ENCODE data around the gene SET.

DNA sequence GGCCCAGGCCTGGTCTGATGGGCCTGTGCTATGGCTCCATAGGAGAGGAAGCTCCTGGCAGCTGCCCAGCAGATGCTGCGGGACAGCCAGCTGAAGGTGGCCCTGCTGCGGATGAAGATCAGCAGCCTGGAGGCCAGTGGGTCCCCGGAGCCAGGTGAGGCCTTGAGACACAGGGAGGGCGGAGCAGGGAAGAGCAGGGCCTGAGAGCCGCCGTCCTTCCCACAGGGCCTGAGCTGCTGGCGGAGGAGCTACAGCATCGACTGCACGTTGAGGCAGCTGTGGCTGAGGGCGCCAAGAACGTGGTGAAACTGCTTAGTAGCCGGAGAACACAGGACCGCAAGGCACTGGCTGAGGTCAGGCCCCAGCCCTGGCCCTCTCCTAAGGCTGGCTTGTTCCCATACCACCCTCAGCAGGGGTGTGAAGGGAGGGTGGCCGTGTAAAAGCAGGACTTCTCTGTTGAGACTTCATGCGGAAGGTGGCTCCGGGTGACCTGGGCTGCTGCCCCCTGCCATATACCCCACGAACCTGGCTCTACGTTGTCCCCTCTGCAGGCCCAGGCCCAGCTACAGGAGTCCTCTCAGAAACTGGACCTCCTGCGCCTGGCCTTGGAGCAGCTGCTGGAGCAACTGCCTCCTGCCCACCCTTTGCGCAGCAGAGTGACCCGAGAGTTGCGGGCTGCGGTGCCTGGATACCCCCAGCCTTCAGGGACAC is 17.8 kb downstream of the SET start:
- TF ChIP-seq, protein P1, sequence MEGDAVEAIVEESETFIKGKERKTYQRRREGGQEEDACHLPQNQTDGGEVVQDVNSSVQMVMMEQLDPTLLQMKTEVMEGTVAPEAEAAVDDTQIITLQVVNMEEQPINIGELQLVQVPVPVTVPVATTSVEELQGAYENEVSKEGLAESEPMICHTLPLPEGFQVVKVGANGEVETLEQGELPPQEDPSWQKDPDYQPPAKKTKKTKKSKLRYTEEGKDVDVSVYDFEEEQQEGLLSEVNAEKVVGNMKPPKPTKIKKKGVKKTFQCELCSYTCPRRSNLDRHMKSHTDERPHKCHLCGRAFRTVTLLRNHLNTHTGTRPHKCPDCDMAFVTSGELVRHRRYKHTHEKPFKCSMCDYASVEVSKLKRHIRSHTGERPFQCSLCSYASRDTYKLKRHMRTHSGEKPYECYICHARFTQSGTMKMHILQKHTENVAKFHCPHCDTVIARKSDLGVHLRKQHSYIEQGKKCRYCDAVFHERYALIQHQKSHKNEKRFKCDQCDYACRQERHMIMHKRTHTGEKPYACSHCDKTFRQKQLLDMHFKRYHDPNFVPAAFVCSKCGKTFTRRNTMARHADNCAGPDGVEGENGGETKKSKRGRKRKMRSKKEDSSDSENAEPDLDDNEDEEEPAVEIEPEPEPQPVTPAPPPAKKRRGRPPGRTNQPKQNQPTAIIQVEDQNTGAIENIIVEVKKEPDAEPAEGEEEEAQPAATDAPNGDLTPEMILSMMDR (IDR thresholded peaks at IDR 0.05) = no peak
- no peak for TF ChIP-seq POLR2A (IDR thresholded peaks at IDR 0.05)
